Measurements from ENCODE around the gene KRTAP10-5. TPM values are rescaled to one million over a fixed set of nuclear protein-coding genes. Genes with fewer than 3 reads are reported as not detected.
A peak's percentile ranks its signal among the peaks of the same experiment; 100 is the strongest.
"Not testable (repeated sequence)": the region's sequence is repeated elsewhere in the genome, so short reads cannot be mapped to it uniquely, and the experiment has no call there.

The KRTAP10-5 gene
- not detected for total RNA-seq
- long read RNA-seq, donor 1: 0 reads
- long read RNA-seq, donor 2: 0 reads

GRCh38 chr21:44580231-44580821, at the start of gene KRTAP10-5:
Gene KRTAP10-5 (minus strand): TSS chr21:44580604. CDS start chr21:44580578, 26 bp downstream.
- peaks cover 12% of the 10 kb centered on the region for H3K9me3 ChIP-seq
- H3K4me1 ChIP-seq (ENCODE audit: low read depth); intact Hi-C loops (cut with DNase I, micrococcal nuclease); H3K36me3 ChIP-seq (ENCODE audit: low read depth); H3K4me3 ChIP-seq: not testable (repeated sequence)
- DNase-seq: peak in 2 of 3 donors; percentile 21 to 63
- peak; percentile 68 for ATAC-seq

GRCh38 chr21:44628707-44629391, 48.4 kb upstream of the KRTAP10-5 start:
- no peak overlapping the region for H3K4me3 ChIP-seq
- H3K9me3 ChIP-seq: peaks cover 18% of the 10 kb centered on the region
- no peaks in the 10 kb centered on the region for H3K36me3 ChIP-seq (ENCODE audit: low read depth)
- ATAC-seq (no peak), DNase-seq (no peak)
- H3K4me1 ChIP-seq (ENCODE audit: low read depth): no peaks in the 10 kb centered on the region
- intact Hi-C loops (cut with DNase I, micrococcal nuclease): no loop called here
- no peak for TF ChIP-seq CTCF (IDR thresholded peaks at IDR 0.05)

GRCh38 chr21:44627831-44628233, 47.4 kb upstream of the KRTAP10-5 start:
- H3K36me3 ChIP-seq (ENCODE audit: low read depth); DNase-seq; ATAC-seq; H3K4me1 ChIP-seq (ENCODE audit: low read depth); intact Hi-C loops (cut with DNase I, micrococcal nuclease); H3K4me3 ChIP-seq: not testable (repeated sequence)
- peaks cover 22% of the 10 kb centered on the region for H3K9me3 ChIP-seq

- H3K9me3 ChIP-seq: peaks cover 24% of the 10 kb centered on the region
- H3K4me1 ChIP-seq (ENCODE audit: low read depth); H3K36me3 ChIP-seq (ENCODE audit: low read depth); ATAC-seq; intact Hi-C loops (cut with DNase I, micrococcal nuclease); H3K4me3 ChIP-seq; DNase-seq: not testable (repeated sequence)
Observed at GRCh38 chr21:44627181-44627822, 46.9 kb upstream of the KRTAP10-5 start.

GRCh38 chr21:44626673-44627143, 46.3 kb upstream of the KRTAP10-5 start, which contains the start of gene KRTAP10-9:
Gene KRTAP10-9 (plus strand): TSS chr21:44627093. CDS start chr21:44627172, 79 bp downstream.
- Histone ChIP-seq H3K9me3 (peaks cover 18% of the 10 kb centered on the region), H3K36me3 (ENCODE audit: low read depth) (no peaks in the 10 kb centered on the region), H3K4me1 (ENCODE audit: low read depth) (no peaks in the 10 kb centered on the region), H3K4me3 (no peak within 1 kb of the TSS)
- no peak for DNase-seq
- TF ChIP-seq CTCF (IDR thresholded peaks at IDR 0.05): no peak
- no peak for ATAC-seq
- intact Hi-C loops (cut with DNase I, micrococcal nuclease): no loop called here

GRCh38 chr21:44626262-44626661, 45.9 kb upstream of the KRTAP10-5 start:
- Histone ChIP-seq H3K36me3 (ENCODE audit: low read depth) (no peaks in the 10 kb centered on the region), H3K9me3 (peaks cover 15% of the 10 kb centered on the region), H3K4me1 (ENCODE audit: low read depth) (no peaks in the 10 kb centered on the region), H3K4me3 (no peak overlapping the region)
- DNase-seq (peak in 1 of 3 donors; percentile 41), ATAC-seq (no peak)
- intact Hi-C loops (cut with DNase I, micrococcal nuclease): no loop called here
- no peak for TF ChIP-seq CTCF (IDR thresholded peaks at IDR 0.05)

- intact Hi-C loops (cut with DNase I, micrococcal nuclease): no loop called here
- no peaks in the 10 kb centered on the region for H3K4me1 ChIP-seq (ENCODE audit: low read depth)
- H3K9me3 ChIP-seq: peaks cover 14% of the 10 kb centered on the region
- ATAC-seq (no peak), DNase-seq (no peak)
- no peak overlapping the region for H3K4me3 ChIP-seq
- no peak for TF ChIP-seq CTCF (IDR thresholded peaks at IDR 0.05)
- H3K36me3 ChIP-seq (ENCODE audit: low read depth): no peaks in the 10 kb centered on the region
Observed at GRCh38 chr21:44625756-44626155, 45.4 kb upstream of the KRTAP10-5 start.

All from mucosa of descending colon (tissue), 3 donors.